HCT116 (cell line): ENCODE measurements around the gene GLI3. TPM values are rescaled to one million over a fixed set of nuclear protein-coding genes. Genes with fewer than 3 reads are reported as not detected.

Experiments
- ATAC-seq: fragments of 200-7000 bp; cut with Tn5 transposase; 2 replicates; pipeline ENCODE4 v1.9.1; 2020; ENCODE audit warnings: mild to moderate bottlenecking, moderate library complexity
- BruUV-seq: library from RNA; stranded (reverse); fragments of 400-500 nt; replicated peaks from 2 replicates; lab custom pipeline; 2021; lab: Mats Ljungman, UMichigan
- CTCF ChIA-PET: fragments of 300-600 bp; sonication (Branson Sonifier 250); formaldehyde crosslinking; loops from one replicate; lab custom pipeline; 2021; ENCODE audit warnings: antibody characterized with exemption; lab: Charles Lee
- POLR2A ChIA-PET: fragments of 300-600, 350-600 bp; sonication (Branson Sonifier 250); formaldehyde crosslinking; loops from one replicate; lab custom pipeline; 2021; ENCODE audit warnings: antibody characterized with exemption; lab: Charles Lee
- RAD21 ChIA-PET, 2 experiments: fragments of 300-600 bp; sonication (Branson Sonifier 250); formaldehyde crosslinking; loops; one replicate each; lab custom pipeline; 2023; ENCODE audit warnings: low total read pairs in 2 of 2; ENCODE audit not compliant: uncharacterized antibody in 2 of 2, unreplicated experiment in 2 of 2, low non-redundant PET in 1 of 2; lab: Charles Lee
- DNase-seq: peaks from one replicate; pipeline ENCODE4 v3.0.0-alpha.2; 2010; ENCODE audit warnings: low read depth, low spot score
- H2AFZ ChIP-seq: fragments of 200-600 bp; shearing (Covaris generic), sonication (generic); 2 replicates; pipeline ENCODE4 v1.6.1; 2017; ENCODE audit warnings: low read depth, mixed run types, mixed read lengths, antibody characterized with exemption, low read length; ENCODE audit not compliant: poor library complexity, severe bottlenecking
- H3K27ac ChIP-seq: 2 replicates; pipeline ENCODE4 v1.5.1; 2012; ENCODE audit warnings: low read depth, low read length
- H3K27me3 ChIP-seq: fragments of 200-600 bp; sonication (generic); 2 replicates; pipeline ENCODE4 v1.6.1; 2016; ENCODE audit warnings: mixed run types, low read length, mixed read lengths; ENCODE audit not compliant: insufficient read depth
- H3K36me3 ChIP-seq, 2 experiments: fragments of 200-500 bp in 1 of 2; fragments of 200-600 bp in 1 of 2; sonication (Bioruptor generic) in 1 of 2; sonication (generic) in 1 of 2; 2 replicates each; pipeline versions ENCODE4 v1.5.1 to v1.6.1; 2014 to 2016; ENCODE audit warnings: low read length in 2 of 2, inconsistent platforms in 1 of 2, mixed read lengths in 1 of 2, mixed run types in 1 of 2; ENCODE audit not compliant: insufficient read depth in 2 of 2, control insufficient read depth in 1 of 2
- H3K4me1 ChIP-seq, 2 experiments: fragments of 200-600 bp in 1 of 2; sonication (generic) in 1 of 2; 2 replicates each; pipeline versions ENCODE4 v1.5.1 to v1.6.1; 2012 to 2017; ENCODE audit warnings: low read length in 2 of 2, inconsistent platforms in 1 of 2, mild to moderate bottlenecking in 1 of 2, mixed read lengths in 1 of 2, mixed run types in 1 of 2, moderate library complexity in 1 of 2; ENCODE audit not compliant: insufficient read depth in 2 of 2, control insufficient read depth in 1 of 2
- H3K4me2 ChIP-seq: fragments of 200-600 bp; sonication (generic); 2 replicates; pipeline ENCODE4 v1.6.1; 2017; ENCODE audit warnings: mixed run types, low read length, mixed read lengths
- H3K4me3 ChIP-seq, 2 experiments: fragments of 200-600 bp in 1 of 2; sonication (generic) in 1 of 2; replicated peaks in 1 of 2; 2 replicates each; pipeline ENCODE4 v1.5.1; 2011 to 2016; ENCODE audit warnings: low read length in 2 of 2, control low read depth in 1 of 2, low read depth in 1 of 2, mild to moderate bottlenecking in 1 of 2, mixed read lengths in 1 of 2, mixed run types in 1 of 2
- H3K79me2 ChIP-seq: fragments of 200-600 bp; sonication (generic); 2 replicates; pipeline ENCODE4 v1.6.1; 2017; ENCODE audit warnings: mild to moderate bottlenecking, mixed run types, low read length, moderate library complexity, mixed read lengths; ENCODE audit not compliant: insufficient read depth
- H3K9ac ChIP-seq: fragments of 200-600 bp; sonication (generic); 2 replicates; pipeline ENCODE4 v1.6.1; 2016; ENCODE audit warnings: low read length, mixed read lengths
- H3K9me2 ChIP-seq: fragments of 200-600 bp; sonication (generic), shearing (Covaris generic); 2 replicates; pipeline ENCODE4 v1.6.1; 2017; ENCODE audit warnings: mixed run types, mild to moderate bottlenecking, moderate library complexity; ENCODE audit not compliant: insufficient read depth
- H3K9me3 ChIP-seq, 2 experiments: fragments of 200-500 bp in 1 of 2; fragments of 200-600 bp in 1 of 2; sonication (Bioruptor generic) in 1 of 2; sonication (generic) in 1 of 2; 2 replicates each; pipeline ENCODE4 v1.6.1; 2014 to 2017; ENCODE audit warnings: low read length in 2 of 2, mixed read lengths in 2 of 2, inconsistent platforms in 1 of 2, low read depth in 1 of 2, mild to moderate bottlenecking in 1 of 2, mixed run types in 1 of 2, moderate library complexity in 1 of 2; ENCODE audit not compliant: control insufficient read depth in 1 of 2, insufficient read depth in 1 of 2
- H4K20me1 ChIP-seq: fragments of 200-600 bp; sonication (generic), shearing (Covaris generic); 2 replicates; pipeline ENCODE4 v1.6.1; 2017; ENCODE audit warnings: mixed run types, mild to moderate bottlenecking, moderate library complexity; ENCODE audit not compliant: insufficient read depth
- CBX3 ChIP-seq: IDR thresholded peaks from 2 replicates; pipeline ENCODE4 v1.6.1; 2012; ENCODE audit warnings: low read depth
- CEBPB ChIP-seq: IDR thresholded peaks from 2 replicates; pipeline ENCODE4 v1.6.1; 2012; ENCODE audit warnings: low read depth
- ELF1 ChIP-seq: IDR thresholded peaks from 2 replicates; pipeline ENCODE4 v1.6.1; 2012; ENCODE audit warnings: low read depth, borderline replicate concordance
- EZH2phosphoT487 ChIP-seq: fragments of 200-600 bp; IDR thresholded peaks from 2 replicates; pipeline ENCODE4 v1.6.1; 2018; ENCODE audit warnings: antibody characterized with exemption, borderline replicate concordance
- FOSL1 ChIP-seq: IDR thresholded peaks from 2 replicates; pipeline ENCODE4 v1.6.1; 2012; ENCODE audit warnings: low read depth
- POLR2A ChIP-seq: IDR thresholded peaks from 2 replicates; pipeline ENCODE4 v1.7.0; 2011; ENCODE audit warnings: borderline replicate concordance; ENCODE audit not compliant: insufficient read depth, insufficient read length; ENCODE audit errors: extremely low read depth
- SP1 ChIP-seq: IDR thresholded peaks from 2 replicates; pipeline ENCODE4 v1.6.1; 2012; ENCODE audit warnings: low read depth
- SRF ChIP-seq: IDR thresholded peaks from 2 replicates; pipeline ENCODE4 v1.6.1; 2012; ENCODE audit warnings: low read depth
- ZFX ChIP-seq: fragments of 450-650 bp; IDR thresholded peaks from 2 replicates; pipeline ENCODE4 v1.6.1; 2017
- ZNF274 ChIP-seq: fragments of 200-500 bp; sonication (Bioruptor generic); IDR thresholded peaks from 2 replicates; pipeline ENCODE4 v1.6.1; 2014; ENCODE audit warnings: mild to moderate bottlenecking, low read depth, low read length, inconsistent platforms
- intact Hi-C: fragments of 100-400 bp; cut with micrococcal nuclease; formaldehyde crosslinking; loops from 2 replicates; pipeline ENCODE4 v1.10.0; 2022
- total RNA-seq: library from RNA; stranded (reverse); gene quantifications from one replicate; pipeline ENCODE4 v1.2.1, GENCODE V29; 2021; ENCODE audit not compliant: unreplicated experiment
- TF ChIP-seq, protein P1 (sequence below): IDR thresholded peaks from 2 replicates; pipeline ENCODE4 v1.6.1; 2011; ENCODE audit warnings: mild to moderate bottlenecking, low read length, moderate library complexity; ENCODE audit not compliant: insufficient replicate concordance; ENCODE audit errors: extremely low read depth
- TF ChIP-seq, protein P2 (sequence below): IDR thresholded peaks from 2 replicates; pipeline ENCODE4 v1.6.1; 2012; ENCODE audit warnings: low read depth

GLI3 gene
- total RNA-seq, 1 experiment from 2014 or later: 0.07 TPM

GRCh38 chr7:42012786-42013360 lies 224.1 kb downstream of the GLI3 start (continued):
- TF ChIP-seq, protein P1, sequence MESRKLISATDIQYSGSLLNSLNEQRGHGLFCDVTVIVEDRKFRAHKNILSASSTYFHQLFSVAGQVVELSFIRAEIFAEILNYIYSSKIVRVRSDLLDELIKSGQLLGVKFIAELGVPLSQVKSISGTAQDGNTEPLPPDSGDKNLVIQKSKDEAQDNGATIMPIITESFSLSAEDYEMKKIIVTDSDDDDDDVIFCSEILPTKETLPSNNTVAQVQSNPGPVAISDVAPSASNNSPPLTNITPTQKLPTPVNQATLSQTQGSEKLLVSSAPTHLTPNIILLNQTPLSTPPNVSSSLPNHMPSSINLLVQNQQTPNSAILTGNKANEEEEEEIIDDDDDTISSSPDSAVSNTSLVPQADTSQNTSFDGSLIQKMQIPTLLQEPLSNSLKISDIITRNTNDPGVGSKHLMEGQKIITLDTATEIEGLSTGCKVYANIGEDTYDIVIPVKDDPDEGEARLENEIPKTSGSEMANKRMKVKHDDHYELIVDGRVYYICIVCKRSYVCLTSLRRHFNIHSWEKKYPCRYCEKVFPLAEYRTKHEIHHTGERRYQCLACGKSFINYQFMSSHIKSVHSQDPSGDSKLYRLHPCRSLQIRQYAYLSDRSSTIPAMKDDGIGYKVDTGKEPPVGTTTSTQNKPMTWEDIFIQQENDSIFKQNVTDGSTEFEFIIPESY: no peak
- no peak for TF ChIP-seq FOSL1
- TF ChIP-seq ZFX: no peak
- no peak for TF ChIP-seq CEBPB
- TF ChIP-seq CBX3: no peak
- TF ChIP-seq, protein P2, sequence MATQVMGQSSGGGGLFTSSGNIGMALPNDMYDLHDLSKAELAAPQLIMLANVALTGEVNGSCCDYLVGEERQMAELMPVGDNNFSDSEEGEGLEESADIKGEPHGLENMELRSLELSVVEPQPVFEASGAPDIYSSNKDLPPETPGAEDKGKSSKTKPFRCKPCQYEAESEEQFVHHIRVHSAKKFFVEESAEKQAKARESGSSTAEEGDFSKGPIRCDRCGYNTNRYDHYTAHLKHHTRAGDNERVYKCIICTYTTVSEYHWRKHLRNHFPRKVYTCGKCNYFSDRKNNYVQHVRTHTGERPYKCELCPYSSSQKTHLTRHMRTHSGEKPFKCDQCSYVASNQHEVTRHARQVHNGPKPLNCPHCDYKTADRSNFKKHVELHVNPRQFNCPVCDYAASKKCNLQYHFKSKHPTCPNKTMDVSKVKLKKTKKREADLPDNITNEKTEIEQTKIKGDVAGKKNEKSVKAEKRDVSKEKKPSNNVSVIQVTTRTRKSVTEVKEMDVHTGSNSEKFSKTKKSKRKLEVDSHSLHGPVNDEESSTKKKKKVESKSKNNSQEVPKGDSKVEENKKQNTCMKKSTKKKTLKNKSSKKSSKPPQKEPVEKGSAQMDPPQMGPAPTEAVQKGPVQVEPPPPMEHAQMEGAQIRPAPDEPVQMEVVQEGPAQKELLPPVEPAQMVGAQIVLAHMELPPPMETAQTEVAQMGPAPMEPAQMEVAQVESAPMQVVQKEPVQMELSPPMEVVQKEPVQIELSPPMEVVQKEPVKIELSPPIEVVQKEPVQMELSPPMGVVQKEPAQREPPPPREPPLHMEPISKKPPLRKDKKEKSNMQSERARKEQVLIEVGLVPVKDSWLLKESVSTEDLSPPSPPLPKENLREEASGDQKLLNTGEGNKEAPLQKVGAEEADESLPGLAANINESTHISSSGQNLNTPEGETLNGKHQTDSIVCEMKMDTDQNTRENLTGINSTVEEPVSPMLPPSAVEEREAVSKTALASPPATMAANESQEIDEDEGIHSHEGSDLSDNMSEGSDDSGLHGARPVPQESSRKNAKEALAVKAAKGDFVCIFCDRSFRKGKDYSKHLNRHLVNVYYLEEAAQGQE: no peak
- no peak for TF ChIP-seq POLR2A

DNA sequence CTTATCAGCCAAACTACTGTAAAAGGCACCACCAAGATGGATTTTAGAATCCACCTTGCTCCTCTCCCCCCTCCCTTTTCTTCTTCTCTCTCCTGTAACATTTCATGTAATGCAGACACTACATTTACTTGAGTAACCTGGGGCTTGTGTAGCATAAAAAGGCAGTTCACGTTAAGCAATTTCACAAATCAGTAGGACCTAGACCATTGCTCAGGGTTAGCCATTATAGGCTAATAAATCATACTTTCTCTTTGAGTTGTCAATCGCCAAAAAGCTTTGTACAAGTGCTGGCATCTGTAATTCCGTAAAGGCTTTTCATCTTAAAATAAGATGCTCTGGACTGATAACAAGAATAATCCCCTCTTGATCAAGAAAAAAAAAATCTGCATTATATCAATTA lies 224.7 kb downstream of the GLI3 start:
- ATAC-seq (no peak), DNase-seq (no peak)
- Histone ChIP-seq H3K9me2 (no peaks in the 10 kb centered on the region), H3K27me3 (no peaks in the 10 kb centered on the region), H3K79me2 (no peaks in the 10 kb centered on the region), H3K9ac (no peak overlapping the region), H3K27ac (no peak overlapping the region), H2AFZ (no peak overlapping the region), H3K9me3 (no peaks in the 10 kb centered on the region), H4K20me1 (no peaks in the 10 kb centered on the region), H3K36me3 (no peaks in the 10 kb centered on the region)
- RAD21 ChIA-PET: no interaction called here
- CTCF ChIA-PET: no interaction called here
- TF ChIP-seq, protein P1: no peak
- no peak for TF ChIP-seq EZH2phosphoT487
- no peak for TF ChIP-seq ZFX
- no peak for TF ChIP-seq ELF1
- no peak for TF ChIP-seq ZNF274
- TF ChIP-seq SP1: no peak
- no peak for TF ChIP-seq SRF
- TF ChIP-seq, all 23 proteins: peak for 0
- Histone ChIP-seq H3K4me1 (no peaks in the 10 kb centered on the region), H3K4me2 (no peak overlapping the region), H3K4me3 (no peak overlapping the region)
- no TSS peak for BruUV-seq
- POLR2A ChIA-PET: no interaction called here
- intact Hi-C loops: loop anchor here (10.0 kb wide), 1 partner anchor 822 kb away; no protein-coding TSS in a partner anchor
